WTC11 (cell line): ENCODE data around the gene OR6N1.

ENCODE experiments used
- ATF6 ChIP-seq: sonication (generic); formaldehyde crosslinking; IDR thresholded peaks from 2 replicates; pipeline ENCODE4 v1.8.1; 2023; ENCODE audit warnings: mild to moderate bottlenecking, missing genetic modification reagents
- GRHL2 ChIP-seq: fragments of 250-450 bp; sonication (Bioruptor Pico); IDR thresholded peaks from 2 replicates; pipeline ENCODE4 v1.8.0; 2022; ENCODE audit warnings: mild to moderate bottlenecking, moderate library complexity; ENCODE audit not compliant: insufficient replicate concordance, severe bottlenecking
- TCF7 ChIP-seq: sonication (generic); formaldehyde crosslinking; IDR thresholded peaks from 2 replicates; pipeline ENCODE4 v1.8.0; 2022; ENCODE audit warnings: mild to moderate bottlenecking, low read depth, missing genetic modification reagents, moderate library complexity
- TF ChIP-seq, protein P1 (sequence below): fragments of 200-600 bp; IDR thresholded peaks from 2 replicates; pipeline ENCODE4 v1.8.0; 2022; ENCODE audit warnings: antibody characterized with exemption

- TF ChIP-seq, protein P1, sequence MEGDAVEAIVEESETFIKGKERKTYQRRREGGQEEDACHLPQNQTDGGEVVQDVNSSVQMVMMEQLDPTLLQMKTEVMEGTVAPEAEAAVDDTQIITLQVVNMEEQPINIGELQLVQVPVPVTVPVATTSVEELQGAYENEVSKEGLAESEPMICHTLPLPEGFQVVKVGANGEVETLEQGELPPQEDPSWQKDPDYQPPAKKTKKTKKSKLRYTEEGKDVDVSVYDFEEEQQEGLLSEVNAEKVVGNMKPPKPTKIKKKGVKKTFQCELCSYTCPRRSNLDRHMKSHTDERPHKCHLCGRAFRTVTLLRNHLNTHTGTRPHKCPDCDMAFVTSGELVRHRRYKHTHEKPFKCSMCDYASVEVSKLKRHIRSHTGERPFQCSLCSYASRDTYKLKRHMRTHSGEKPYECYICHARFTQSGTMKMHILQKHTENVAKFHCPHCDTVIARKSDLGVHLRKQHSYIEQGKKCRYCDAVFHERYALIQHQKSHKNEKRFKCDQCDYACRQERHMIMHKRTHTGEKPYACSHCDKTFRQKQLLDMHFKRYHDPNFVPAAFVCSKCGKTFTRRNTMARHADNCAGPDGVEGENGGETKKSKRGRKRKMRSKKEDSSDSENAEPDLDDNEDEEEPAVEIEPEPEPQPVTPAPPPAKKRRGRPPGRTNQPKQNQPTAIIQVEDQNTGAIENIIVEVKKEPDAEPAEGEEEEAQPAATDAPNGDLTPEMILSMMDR, result no peak
- TF ChIP-seq GRHL2 (CRISPR knock-in tag), result no peak
- TF ChIP-seq ATF6 (CRISPR knock-in tag), result no peak
- TF ChIP-seq TCF7 (CRISPR knock-in tag), result no peak
Measured at GRCh38 chr1:158730453-158730852, 41.5 kb downstream of the OR6N1 start.
